Osteoblast (primary cell): ENCODE data around the gene MAP3K5. TPM values are rescaled to one million over a fixed set of nuclear protein-coding genes. Genes with fewer than 3 reads are reported as not detected.

Source experiments
- DNase-seq: peaks from one replicate; pipeline ENCODE4 v3.0.0; 2011; ENCODE audit warnings: low spot score, mixed read lengths; ENCODE audit not compliant: insufficient read length; ENCODE audit errors: missing footprints
- H2AFZ ChIP-seq: 2 replicates; pipeline ENCODE4 v1.6.0; 2011; ENCODE audit warnings: mild to moderate bottlenecking, low read length
- H3K27ac ChIP-seq: 2 replicates; pipeline ENCODE4 v1.5.1; 2011; ENCODE audit warnings: mild to moderate bottlenecking, low read depth, low read length, moderate library complexity
- H3K27me3 ChIP-seq: 2 replicates; pipeline ENCODE4 v1.6.0; 2012; ENCODE audit warnings: mild to moderate bottlenecking, control low read depth, inconsistent platforms, low read length, moderate library complexity; ENCODE audit not compliant: insufficient read depth
- H3K36me3 ChIP-seq: 2 replicates; pipeline ENCODE4 v1.5.1; 2011; ENCODE audit warnings: mild to moderate bottlenecking, low read length, control low read depth, moderate library complexity; ENCODE audit not compliant: insufficient read depth
- H3K4me1 ChIP-seq: 2 replicates; pipeline ENCODE4 v1.5.1; 2011; ENCODE audit warnings: mild to moderate bottlenecking, low read length, control low read depth, moderate library complexity; ENCODE audit not compliant: insufficient read depth
- H3K4me2 ChIP-seq: 2 replicates; pipeline ENCODE4 v1.6.0; 2011; ENCODE audit warnings: mild to moderate bottlenecking, low read length; ENCODE audit not compliant: insufficient read depth
- H3K4me3 ChIP-seq: fragments of 200-600 bp; sonication (generic); 3 replicates; pipeline ENCODE4 v1.5.1; 2012; ENCODE audit warnings: mild to moderate bottlenecking, low read length, inconsistent platforms; ENCODE audit not compliant: insufficient read depth
- H3K79me2 ChIP-seq: 2 replicates; pipeline ENCODE4 v1.6.0; 2012; ENCODE audit warnings: mild to moderate bottlenecking, low read length, control low read depth, inconsistent platforms; ENCODE audit not compliant: insufficient read depth
- H3K9me3 ChIP-seq: 2 replicates; pipeline ENCODE4 v1.5.1; 2011; ENCODE audit warnings: low read depth, low read length, control low read depth
- H4K20me1 ChIP-seq: 2 replicates; pipeline ENCODE4 v1.6.0; 2012; ENCODE audit warnings: mild to moderate bottlenecking, low read length, control low read depth; ENCODE audit not compliant: insufficient read depth
- CTCF ChIP-seq: IDR thresholded peaks from 2 replicates; pipeline ENCODE4 v1.5.1; 2011; ENCODE audit warnings: mild to moderate bottlenecking, low read depth, low read length, moderate library complexity; ENCODE audit errors: extremely low read depth
- total RNA-seq: library from RNA; depleted of rRNA; stranded (reverse); fragments of >200 nt; gene quantifications from 2 replicates; pipeline ENCODE4 v1.2.3, GENCODE V29; 2012

The MAP3K5 gene
- total RNA-seq, 1 donor: 8.3 TPM

DNA sequence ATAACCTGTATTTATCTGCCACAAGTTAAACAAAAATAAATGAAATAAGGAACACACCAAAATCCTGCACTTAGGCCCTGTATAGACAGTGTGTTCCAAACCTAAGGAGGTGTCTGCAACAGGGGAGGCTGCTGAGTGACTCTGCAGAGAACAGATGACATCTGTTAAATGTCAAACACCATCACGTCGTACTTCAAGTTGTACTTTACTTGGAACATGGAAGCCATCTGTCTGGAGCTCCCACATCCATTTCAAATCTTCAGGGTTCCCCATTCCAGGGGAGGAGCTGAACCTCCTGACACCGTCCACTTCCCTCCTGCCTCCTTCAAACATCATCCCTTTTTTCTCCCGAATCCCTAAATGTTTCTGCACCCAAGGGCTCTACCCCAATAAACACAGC is 240.2 kb downstream of the MAP3K5 start:
- H3K27me3 ChIP-seq: peaks cover 45% of the 10 kb centered on the region
- no peak overlapping the region for H3K27ac ChIP-seq
- no peak overlapping the region for H3K4me3 ChIP-seq
- no peaks in the 10 kb centered on the region for H3K9me3 ChIP-seq
- peaks cover 10% of the 10 kb centered on the region for H3K4me1 ChIP-seq
- H2AFZ ChIP-seq: no peak overlapping the region
- peak; percentile 44 for DNase-seq
- no peak overlapping the region for H3K4me2 ChIP-seq
- H4K20me1 ChIP-seq: no peaks in the 10 kb centered on the region
- H3K79me2 ChIP-seq: no peaks in the 10 kb centered on the region
- H3K36me3 ChIP-seq: no peaks in the 10 kb centered on the region
- no peak for TF ChIP-seq CTCF

DNA sequence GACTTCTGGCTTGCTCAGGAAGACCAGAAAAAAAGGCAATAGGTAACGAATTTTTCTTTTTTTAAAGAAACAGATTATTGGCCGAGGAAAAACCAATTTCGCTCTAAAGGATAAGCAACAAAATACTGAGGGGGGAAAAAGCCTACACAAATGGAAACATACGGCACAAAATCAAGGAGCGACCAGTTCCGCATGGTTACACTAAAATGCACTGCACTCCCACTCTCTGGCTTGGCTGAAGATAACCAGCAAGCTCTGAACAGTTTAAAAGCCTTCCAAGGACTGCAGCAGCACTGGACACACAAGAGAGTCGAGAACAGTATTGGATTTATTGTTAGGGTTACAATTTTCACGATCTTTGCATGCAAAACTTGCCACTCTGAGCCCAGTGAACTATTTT is 241.2 kb downstream of the MAP3K5 start:
- Histone ChIP-seq H2AFZ (no peak overlapping the region), H3K4me2 (peak overlapping the region; percentile 83)

DNA sequence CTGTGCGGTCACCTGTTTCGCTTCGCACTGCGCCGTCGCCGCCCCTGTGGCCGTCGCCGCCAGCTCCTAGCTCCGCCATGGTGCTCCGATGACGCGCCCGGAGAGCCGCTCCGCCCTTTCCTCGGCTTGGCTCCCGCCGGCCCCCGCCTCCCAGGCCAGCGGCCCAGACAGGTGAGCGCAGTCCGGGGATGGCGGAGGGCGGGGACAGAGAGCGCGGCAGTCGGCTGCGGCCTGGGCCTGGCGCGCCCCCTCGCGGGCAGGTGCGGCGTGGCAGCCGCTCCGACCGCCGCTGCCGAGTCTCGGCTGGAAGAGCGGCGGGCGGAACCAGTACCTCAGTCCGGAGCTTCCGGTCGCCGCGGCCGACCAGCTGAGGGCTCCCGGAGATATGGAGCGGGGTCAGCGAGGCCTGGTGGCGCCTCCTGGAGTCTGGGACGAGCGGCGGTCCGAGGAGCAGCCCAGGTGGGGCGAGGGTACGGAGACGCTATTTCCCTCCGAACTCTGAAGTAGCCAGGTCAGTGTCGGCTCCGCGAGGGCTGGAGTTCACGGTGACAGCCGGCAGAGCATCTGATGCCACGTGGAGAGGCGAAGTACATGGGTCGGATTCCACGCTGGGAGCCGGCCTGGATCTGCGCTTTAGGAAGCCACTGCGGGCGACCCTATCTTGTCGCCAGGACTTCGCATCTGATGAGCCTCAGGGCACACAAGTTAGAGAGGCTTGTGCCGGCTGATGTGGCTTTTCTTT is 241.8 kb downstream of the MAP3K5 start, which contains the start of gene MAP7:
Gene MAP7, minus strand, starts transcription at position 93 of the 742 bp plus-strand sequence. Its CDS starts 14 bp downstream, at position 79.
- Histone ChIP-seq H3K9me3 (no peaks in the 10 kb centered on the region), H3K4me2 (peak within 1 kb of the TSS; percentile 83), H3K4me3 (peak within 1 kb of the TSS; percentile 77), H3K27ac (no peak within 1 kb of the TSS), H2AFZ (peak within 1 kb of the TSS; percentile 61), H3K27me3 (peaks cover 54% of the 10 kb centered on the region), H3K36me3 (no peaks in the 10 kb centered on the region), H3K4me1 (peaks cover 10% of the 10 kb centered on the region), H4K20me1 (no peaks in the 10 kb centered on the region), H3K79me2 (no peaks in the 10 kb centered on the region)
- peak; percentile 53 for TF ChIP-seq CTCF
- peak; percentile 95 for DNase-seq

More for the DNA sequence above, 241.2 kb downstream of the MAP3K5 start:
- Histone ChIP-seq H3K4me3 (no peak overlapping the region), H4K20me1 (no peaks in the 10 kb centered on the region), H3K79me2 (no peaks in the 10 kb centered on the region), H3K27me3 (peaks cover 54% of the 10 kb centered on the region), H3K36me3 (no peaks in the 10 kb centered on the region), H3K27ac (no peak overlapping the region), H3K9me3 (no peaks in the 10 kb centered on the region), H3K4me1 (peaks cover 10% of the 10 kb centered on the region)
- no peak for TF ChIP-seq CTCF
- peak; percentile 38 for DNase-seq

GRCh38 chr6:136550045-136550329 is 242.3 kb downstream of the MAP3K5 start:
- DNase-seq: peak; percentile 90
- H3K27me3 ChIP-seq: peaks cover 59% of the 10 kb centered on the region

More at GRCh38 chr6:136550045-136550329, 242.3 kb downstream of the MAP3K5 start:
- H2AFZ ChIP-seq: peak overlapping the region; percentile 61
- H3K4me3 ChIP-seq: peak overlapping the region; percentile 77
- H3K27ac ChIP-seq: no peak overlapping the region
- no peaks in the 10 kb centered on the region for H3K9me3 ChIP-seq
- TF ChIP-seq CTCF: no peak
- H3K36me3 ChIP-seq: no peaks in the 10 kb centered on the region
- H3K4me2 ChIP-seq: peak overlapping the region; percentile 83
- H3K4me1 ChIP-seq: peaks cover 10% of the 10 kb centered on the region
- no peaks in the 10 kb centered on the region for H3K79me2 ChIP-seq
- no peaks in the 10 kb centered on the region for H4K20me1 ChIP-seq
